ENCODE data around the gene SERBP1.

- no peak for TF ChIP-seq POLR2AphosphoS5 (IDR thresholded peaks at IDR 0.05; ENCODE audit: low read depth, low read length)
- TF ChIP-seq SIN3A (IDR thresholded peaks at IDR 0.05; ENCODE audit: borderline replicate concordance, insufficient read depth, low read length): no peak
- TF ChIP-seq, protein P1, sequence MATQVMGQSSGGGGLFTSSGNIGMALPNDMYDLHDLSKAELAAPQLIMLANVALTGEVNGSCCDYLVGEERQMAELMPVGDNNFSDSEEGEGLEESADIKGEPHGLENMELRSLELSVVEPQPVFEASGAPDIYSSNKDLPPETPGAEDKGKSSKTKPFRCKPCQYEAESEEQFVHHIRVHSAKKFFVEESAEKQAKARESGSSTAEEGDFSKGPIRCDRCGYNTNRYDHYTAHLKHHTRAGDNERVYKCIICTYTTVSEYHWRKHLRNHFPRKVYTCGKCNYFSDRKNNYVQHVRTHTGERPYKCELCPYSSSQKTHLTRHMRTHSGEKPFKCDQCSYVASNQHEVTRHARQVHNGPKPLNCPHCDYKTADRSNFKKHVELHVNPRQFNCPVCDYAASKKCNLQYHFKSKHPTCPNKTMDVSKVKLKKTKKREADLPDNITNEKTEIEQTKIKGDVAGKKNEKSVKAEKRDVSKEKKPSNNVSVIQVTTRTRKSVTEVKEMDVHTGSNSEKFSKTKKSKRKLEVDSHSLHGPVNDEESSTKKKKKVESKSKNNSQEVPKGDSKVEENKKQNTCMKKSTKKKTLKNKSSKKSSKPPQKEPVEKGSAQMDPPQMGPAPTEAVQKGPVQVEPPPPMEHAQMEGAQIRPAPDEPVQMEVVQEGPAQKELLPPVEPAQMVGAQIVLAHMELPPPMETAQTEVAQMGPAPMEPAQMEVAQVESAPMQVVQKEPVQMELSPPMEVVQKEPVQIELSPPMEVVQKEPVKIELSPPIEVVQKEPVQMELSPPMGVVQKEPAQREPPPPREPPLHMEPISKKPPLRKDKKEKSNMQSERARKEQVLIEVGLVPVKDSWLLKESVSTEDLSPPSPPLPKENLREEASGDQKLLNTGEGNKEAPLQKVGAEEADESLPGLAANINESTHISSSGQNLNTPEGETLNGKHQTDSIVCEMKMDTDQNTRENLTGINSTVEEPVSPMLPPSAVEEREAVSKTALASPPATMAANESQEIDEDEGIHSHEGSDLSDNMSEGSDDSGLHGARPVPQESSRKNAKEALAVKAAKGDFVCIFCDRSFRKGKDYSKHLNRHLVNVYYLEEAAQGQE (IDR thresholded peaks at IDR 0.05; ENCODE audit: insufficient read depth in 1 of 2, low read depth in 2 of 2, low read length in 2 of 2): no peak
- TF ChIP-seq TAF1 (IDR thresholded peaks at IDR 0.05; ENCODE audit: borderline replicate concordance, insufficient read depth, low read length): no peak
Measured at GRCh38 chr1:67439277-67440029, 9.3 kb upstream of the SERBP1 start.
